HG02885 (cell line): Measurements from ENCODE around the gene ENOPH1.

Source experiments
- ATAC-seq: cut with Tn5 transposase; IDR thresholded peaks from one replicate; pipeline ENCODE4 v1.9.1; 2021; ENCODE audit warnings: mild to moderate bottlenecking; ENCODE audit not compliant: unreplicated experiment, poor library complexity

Gene ENOPH1

DNA sequence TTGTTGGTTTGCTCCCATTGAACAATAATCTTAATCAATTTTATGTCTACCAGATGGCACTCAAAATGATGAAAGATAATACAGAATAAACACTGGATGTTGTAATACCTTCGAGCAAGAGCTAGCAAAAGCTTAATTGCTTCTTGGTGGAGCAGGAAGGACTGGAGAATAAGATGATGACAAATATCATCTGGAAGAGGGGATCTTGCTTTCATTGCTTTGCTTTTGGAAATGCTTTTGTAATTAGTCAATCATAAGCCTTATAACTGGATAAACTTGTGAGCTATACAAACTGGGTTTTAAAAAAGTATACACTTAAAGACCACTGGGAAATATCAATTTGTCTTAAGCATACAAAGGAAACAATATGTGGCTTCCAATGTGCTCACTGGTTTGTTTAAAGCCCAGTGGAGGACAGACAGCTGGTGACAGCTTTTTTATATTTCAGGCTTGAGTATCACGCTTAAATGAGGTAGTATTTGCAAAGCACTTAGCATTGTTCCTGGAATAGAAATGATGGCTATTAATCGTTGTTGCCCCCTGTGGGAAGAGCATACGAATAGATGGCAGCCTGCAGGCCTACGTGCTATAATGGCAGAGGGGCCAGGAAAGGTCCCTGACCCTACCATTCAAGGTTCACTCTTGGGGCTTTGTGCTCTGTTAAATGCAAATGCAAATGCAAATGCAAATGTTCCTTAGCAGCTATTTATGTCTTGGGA lies 70.2 kb downstream of the ENOPH1 start:
- ATAC-seq = no peak

DNA sequence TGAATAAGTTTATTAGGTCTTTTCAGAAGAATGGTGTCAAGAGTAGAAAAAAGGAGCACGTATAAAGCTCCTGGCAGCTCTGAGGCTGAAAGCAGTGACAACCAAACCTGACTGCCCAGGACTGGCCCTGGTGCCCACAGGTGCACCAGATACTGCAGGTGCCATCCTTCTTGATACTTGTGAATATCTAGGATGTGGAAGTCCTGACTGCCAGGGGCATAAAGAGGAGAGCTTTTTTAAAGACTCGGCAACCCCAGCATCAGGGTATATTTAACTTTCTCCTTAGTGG lies 70.7 kb downstream of the ENOPH1 start:
- ATAC-seq = no peak

DNA sequence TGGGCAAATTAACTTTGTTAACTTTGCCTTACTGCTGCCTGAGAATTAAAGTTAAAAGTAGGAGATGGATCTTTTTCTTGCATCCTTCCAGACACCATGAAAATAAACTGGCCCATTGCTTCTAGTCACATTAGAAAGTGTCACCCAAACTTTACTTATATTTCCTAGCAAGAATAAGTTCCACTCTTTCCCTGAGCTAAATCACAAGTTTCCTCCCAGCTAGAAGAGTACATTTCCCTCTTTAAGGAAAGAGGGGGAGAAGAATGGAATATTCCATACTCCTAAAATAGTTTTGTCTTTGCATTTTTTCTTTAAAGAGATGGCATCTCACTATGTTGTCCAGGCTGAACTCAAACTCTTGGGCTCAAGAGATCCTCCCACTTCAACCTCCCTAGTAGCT lies 77.6 kb downstream of the ENOPH1 start:
- no peak for ATAC-seq

DNA sequence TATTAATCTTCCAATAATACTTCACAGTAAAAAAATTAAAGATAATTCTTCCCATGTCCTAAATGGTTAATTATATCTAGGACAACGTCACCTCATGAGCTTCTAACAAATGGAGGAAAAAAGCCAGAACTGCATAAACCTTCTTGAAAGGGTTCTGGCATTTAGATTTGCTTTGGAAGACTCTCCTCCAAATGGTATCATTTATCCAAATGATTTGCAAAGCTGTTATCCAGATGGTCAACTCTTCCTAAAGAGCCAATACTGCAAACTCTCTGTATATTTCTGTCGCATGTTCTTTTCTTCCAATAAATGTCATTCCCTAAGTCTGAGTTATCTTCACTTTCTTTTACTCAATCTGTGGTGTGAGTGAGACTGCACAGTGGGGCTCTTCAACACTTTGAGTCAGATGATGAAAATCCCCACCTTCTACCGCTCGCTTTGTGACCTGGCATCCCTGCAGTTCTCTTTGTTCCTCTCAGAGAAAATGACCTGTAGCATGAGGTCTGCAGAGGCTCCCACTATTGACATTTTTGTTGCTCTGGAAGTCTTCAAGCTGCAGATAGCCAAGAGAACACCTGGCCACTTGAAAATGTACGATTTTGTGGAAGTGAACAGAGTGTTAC lies 78.5 kb downstream of the ENOPH1 start:
- ATAC-seq = no peak

DNA sequence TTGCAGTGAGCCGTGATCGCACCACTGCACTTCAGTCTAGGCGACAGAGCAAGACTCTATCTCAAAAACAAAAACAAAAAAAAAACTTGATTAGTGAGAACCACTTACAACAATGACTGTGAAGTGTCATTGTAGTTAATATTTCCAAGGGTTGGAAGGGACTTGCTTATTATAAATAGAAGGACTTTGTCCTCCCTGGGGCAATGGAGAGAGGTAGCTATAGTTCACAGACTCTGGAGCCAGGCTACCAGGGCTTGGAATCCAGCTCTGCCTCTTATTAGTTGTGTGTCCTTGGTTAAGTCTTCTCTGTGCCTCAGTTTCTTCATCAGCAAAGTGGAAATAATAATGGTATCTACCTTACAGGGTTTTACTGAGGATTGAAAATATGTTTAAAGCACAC lies 79.8 kb downstream of the ENOPH1 start:
- no peak for ATAC-seq
